ENCODE results near the gene NOC2L.
"Not testable (repeated sequence)": the region's sequence is repeated elsewhere in the genome, so short reads cannot be mapped to it uniquely, and the experiment has no call there.

Gene NOC2L

DNA sequence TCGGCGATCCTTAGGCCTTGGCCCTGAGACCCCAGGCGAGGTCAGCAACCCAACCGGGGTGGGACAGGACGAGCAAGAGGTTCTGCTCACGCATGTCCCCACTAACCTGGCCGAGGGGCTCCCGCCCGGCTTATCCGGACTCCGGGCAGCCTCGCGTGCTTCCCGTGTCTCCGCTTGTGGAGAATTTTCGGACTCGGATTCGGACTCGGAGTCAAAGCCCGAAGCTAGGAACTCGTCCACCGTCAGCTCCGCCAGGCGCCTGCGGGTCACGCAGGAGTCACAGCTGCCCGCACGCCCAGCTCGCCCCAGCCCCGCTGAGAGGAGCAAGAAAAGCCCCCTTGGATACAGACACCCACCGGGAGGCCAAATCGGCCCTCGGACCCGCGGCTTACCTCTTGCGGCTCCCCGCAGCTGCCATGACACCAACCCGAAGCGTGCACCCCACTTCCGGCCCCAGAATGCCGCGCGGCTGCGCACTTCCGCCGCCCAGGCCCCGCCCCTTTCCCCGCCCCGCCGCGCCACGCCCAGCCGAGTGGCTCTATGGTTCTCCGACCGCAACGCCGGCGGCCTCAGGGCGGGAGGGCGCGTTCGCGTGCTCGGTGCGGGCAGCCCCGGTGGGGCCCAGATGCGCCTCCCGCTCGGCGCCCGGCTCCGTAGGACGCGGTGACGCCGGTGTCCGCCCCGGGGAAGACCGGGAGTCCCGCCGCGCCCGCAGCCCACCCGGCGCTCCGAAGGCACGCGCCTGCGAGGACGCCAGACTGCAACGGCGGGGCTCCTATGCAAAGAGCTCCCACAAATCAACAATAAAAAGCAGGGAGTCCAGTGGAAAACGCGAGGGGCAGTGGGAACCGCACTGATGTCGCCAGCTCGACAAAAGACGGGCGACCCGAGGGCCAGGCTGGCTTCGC, at the start of gene NOC2L:
Gene NOC2L, minus strand, starts transcription at position 434 of the 908 bp plus-strand sequence. Its CDS starts 16 bp downstream, at position 418.
- DNase-seq = peak; percentile 96

DNA sequence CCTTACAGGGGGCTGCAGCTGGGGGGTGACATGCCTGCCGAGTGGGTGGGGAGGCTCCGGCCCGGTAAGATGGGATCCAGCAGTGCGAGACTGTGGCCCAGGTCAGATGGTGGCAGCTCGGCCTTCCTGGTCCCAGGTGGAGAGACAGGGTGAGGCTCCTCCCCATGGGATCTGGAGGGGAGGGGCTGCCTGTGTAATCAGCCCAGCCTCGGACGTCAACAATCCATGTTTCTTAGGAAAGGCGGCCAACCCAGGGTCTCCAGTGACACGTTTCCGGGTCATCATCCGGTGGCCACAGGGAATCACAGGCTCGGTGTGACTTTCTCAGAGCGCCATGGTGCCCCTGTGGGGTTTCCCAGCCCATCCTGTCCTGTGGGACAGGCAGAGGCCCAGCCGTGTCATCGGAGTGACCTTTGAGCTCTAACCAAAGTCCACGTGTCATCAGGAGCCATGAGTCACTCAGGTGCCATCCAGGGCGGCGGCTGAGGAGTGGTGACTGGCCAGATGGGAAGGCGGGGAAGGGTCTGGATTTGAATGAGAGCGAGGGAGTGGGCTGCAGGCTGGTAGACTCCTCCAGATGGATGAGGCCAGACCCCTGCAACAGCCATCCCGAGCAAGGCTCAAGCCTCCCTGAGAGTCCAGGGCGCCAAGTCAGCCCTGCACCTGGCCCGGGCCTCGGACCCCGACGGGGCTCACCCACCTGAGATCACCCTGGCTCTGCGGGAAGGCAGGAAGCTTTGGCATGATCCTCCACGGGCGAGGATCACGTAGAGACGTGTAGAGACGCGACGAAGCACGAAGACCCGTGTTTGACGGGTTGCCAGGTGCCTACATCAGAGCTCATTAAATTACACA, 47.5 kb upstream of the NOC2L start:
- no peak for DNase-seq

DNA sequence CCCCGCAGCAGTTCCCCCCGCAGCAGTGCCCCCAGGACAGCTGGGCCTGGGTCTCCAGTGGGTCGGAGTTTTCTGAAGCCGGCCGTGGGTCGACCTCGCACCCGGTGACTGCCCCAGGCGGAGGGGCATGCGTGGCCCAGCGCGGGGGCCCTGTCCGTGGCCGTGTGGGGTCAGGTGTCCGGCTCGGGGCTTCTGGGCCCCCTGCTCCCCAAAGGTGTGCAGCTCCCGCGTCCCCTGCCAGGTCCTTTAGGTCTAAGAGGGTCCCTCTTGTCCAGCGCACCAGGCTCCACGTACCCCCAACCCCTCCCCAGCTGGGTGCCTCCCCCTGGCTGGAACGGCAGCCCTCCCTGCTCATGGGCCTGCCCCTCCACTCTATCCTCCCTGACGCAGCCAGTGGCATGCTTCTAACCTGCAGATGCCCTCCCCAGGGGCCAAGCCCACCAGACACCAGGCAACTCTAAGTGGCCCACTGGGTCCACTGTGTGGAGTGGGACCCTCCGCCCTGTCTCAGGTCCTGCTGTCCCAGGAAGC, 46.8 kb upstream of the NOC2L start:
- no peak for DNase-seq

DNA sequence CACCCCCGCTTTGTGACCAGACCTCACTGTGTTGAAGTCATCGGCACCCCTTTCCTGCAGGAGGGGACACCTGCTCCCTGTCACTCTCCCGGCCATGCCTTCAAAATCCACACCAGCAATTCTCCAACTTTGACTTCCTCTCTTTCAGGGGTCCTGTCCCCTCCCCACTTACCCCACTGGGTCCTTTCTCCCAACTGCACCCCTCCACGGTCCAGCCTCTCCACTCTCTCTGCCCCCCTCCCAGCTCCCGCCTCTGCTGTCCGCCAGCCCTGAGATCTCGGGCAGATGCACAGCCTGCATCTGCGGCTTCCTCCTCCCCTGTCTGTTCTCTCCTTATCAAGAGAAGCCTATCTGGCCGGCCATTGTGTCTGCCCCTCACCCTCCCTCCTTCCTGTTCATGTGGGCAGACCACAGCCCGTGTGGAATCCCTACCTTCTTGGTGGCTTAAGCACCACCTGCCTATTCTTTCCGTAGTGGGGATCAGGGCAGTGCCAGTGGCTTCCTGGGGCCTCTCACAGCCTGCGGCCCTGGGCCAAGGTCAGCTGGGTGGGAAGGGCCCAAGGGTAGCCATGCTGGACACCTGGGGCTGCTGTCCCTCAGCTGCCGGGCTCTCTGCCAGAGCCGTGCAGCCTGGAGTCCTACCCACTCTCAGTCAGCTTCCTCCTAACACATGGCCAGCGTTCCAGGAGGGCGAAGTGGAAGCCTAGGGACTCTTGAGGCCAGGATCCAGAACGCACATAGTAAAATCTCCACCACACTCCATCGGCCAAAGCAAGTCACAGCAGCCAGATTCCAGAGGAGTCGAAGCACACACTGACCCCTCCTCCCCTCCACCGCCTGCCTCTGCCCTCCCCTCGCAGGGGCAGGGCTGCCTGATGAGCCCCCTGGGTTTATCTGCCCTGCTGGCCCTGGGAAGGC, 46.0 kb upstream of the NOC2L start:
- DNase-seq = no peak

DNA sequence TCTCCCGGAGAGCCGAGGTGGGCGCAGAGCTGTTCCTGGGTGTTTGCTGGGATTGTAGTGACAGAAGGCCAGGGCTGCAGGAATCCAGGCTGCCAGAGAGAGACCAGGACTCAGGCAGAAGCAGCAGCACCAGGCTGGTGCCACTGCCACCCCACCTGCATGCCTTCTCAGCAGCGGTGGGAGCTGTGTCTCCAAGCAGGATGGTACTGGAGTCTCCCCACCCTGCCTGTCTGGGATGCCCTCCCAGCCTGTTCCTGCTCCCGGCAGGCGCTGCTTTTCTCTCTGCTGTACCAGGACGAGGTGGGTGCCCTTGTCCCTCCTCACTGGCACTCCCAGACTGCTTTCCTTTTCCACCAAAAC, 45.3 kb upstream of the NOC2L start:
- no peak for DNase-seq

DNA sequence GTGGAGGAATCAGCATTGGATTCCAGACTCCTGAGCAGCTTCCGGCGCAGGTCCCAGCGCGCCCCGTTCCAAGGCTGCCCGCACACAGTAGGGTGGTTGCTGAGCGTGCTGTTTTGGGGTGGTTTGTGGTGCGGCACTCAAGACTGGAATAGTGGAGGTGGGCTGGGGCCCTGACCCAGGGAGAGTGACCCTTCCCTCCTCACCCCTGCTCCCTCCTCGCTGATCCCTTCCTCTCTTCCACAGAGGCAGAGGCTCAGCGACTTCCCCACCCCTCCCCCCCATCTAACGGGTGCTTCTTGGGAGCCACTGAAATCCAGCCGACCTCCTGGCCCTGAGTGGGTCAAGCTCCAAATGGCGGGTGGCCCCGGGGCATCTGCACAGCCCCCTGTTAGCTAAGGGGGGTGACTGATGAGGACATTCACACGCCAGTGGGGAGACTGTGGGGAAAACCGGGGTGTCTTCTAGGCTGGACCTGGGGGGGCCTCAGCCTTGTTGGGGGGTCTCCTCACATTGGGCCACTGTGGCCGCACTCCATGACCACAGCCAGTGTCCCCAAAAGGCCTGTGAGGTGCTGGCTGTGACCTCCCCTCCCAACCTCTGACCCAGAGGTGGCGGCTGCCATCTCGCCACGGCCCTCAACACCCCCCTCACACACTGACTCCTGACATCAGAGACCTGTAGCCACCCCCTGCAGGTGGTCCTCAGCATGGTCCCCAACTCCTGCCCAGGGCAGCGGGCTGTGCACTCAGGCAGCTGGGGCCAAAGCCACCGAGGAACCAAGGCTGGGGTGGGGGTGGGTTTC, 44.8 kb upstream of the NOC2L start:
- DNase-seq = no peak

DNA sequence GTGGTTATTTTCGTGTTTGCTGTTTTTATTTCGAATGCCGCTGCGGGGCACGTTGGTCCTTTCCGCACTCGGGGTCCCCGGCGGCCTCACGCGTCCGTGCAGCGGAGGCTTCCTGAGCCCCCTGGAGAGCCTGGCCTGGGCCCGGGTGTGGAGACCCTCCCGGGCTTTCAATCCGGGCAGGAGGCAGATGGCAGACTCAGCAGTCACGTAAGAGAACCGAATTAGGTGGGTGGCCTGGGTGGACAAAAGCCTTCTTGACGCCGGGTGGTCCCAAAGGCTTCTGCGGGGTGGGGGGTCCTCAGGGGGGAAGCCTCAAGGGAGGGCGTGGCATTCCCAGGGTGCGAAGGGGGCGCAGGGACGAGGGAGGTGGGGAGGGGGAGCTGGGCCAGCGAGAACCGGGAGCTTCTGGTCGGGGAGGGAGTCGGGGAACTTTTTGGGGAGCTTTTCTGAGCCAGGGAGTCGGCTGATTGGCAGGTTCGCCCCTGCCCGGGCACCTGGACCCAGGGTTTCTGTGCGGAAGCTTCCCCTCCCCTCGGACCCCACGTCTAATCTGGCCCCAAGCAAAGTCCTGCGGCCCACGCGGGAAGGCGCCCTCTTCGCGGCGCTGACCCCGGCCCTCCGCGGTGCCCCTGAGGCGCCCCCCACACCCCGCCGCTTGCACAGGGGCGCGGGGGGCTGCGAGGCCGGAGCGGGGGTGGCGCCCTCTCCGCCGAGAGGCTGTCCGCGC, 42.2 kb upstream of the NOC2L start:
- DNase-seq = no peak

DNA sequence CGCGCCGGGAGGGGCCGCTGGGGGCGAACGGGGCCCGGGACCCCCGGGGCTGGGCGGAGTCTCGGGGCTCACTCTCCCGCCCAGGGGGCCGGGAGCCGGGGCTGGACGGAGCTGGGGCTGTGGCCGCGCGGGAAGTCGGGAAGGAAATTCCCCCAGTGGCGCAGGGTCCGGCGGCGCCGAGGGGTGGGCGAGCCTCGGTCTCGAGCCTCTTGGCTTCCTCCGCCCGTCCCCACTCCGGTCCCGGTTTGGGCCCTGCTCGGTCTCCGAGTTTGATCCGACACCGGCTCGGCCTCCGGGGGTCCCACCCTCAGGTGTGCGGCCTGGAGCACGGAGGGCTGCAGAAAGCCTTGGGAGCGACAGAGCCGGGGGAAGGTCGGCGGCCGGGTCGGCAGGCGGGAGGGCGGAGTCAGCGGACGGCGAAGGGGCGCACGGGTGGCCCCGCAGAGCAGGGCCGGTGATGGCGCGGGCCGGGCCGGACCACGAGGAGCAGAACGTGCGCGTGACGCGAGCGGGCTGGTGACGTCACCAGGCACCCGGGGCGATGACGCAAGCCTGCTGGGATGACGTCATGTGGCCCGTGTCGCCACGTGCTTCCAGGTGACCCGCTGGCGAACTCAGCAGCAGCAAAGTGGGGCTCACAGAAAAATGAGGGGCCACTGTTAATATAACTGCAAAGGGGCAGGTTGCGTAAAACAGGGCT, 41.5 kb upstream of the NOC2L start:
- DNase-seq = peak; percentile 53

DNA sequence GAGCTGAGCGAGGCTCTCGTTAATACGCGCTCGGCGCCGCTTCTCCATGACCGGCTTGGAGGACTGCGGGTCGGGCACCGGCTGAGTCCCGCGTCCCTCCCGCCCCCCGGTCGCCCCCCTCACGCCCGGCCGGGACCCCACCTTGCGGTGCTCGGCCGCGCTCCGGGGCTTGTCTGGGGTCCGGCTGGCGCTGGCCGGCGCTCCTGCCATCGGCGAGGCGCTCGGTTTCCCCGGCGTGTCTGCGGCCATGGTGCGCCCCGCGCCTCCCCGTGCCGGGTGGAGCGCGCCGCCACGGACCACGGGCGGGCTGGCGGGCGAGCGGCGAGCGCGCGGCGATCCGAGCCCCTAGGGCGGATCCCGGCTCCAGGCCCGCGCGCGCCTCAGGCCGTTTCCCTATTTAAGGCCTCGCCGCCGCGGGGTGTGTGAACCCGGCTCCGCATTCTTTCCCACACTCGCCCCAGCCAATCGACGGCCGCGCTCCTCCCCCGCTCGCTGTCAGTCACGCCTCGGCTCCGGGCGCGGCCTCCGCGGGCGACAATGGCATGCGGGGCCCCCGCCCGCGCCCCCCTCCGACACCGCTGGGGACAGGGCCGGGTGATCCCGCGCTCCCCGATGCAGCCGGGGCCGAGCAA, 40.8 kb upstream of the NOC2L start, which contains the start of gene HES4:
Gene HES4, minus strand, starts transcription at position 373 of the 632 bp plus-strand sequence. Its CDS starts 124 bp downstream, at position 249.
- DNase-seq = peak; percentile 72

DNA sequence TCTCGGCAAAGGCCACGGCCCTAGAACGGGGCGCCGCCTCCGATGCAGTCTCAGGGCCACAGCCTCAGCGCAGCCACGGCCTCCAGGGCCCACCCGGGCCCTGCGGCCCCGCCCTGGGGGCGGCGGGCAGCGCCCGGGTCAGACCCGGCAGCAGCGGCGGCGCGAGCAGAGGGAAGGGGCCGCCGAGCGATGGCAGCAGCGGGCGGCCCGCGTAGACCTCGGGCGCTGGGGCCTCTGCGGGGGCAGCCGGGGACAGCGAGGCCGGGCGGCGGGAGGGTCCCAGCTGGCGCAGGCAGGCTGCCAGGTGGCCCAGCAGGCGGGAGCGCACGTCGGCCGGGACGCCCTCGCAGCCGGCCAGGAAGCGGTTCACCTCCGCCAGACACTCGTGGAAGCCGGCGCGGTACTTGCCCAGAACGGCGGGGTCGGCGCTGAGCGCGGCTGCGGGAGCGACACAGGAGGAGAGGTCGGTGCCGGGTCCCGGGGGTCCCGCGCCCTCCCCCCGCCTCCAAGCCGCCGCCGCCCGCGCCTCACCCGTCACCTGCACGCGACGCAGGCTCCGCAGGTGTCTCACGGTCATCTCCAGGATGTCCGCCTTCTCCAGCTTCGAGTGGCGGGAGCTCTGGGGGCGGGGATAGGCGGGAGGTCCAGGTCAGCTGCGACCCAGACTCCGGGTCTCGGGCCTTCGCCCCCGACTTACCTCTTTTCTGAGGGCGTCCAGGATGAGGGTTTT, 40.1 kb upstream of the NOC2L start:
- DNase-seq = peak; percentile 28

DNA sequence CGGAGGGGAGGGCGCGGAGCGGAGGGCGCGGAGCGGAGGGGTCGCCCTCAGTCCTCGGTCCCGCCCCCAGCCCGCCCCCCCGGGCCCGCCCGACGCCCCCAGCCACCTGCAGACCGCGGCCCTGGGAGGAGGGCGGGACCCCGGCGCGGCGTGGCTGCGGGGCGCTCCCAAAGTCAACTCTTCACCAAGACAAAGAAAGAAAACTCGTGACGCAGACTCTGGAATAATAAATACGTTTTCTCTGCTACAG, 39.6 kb upstream of the NOC2L start:
- DNase-seq = no peak

DNA sequence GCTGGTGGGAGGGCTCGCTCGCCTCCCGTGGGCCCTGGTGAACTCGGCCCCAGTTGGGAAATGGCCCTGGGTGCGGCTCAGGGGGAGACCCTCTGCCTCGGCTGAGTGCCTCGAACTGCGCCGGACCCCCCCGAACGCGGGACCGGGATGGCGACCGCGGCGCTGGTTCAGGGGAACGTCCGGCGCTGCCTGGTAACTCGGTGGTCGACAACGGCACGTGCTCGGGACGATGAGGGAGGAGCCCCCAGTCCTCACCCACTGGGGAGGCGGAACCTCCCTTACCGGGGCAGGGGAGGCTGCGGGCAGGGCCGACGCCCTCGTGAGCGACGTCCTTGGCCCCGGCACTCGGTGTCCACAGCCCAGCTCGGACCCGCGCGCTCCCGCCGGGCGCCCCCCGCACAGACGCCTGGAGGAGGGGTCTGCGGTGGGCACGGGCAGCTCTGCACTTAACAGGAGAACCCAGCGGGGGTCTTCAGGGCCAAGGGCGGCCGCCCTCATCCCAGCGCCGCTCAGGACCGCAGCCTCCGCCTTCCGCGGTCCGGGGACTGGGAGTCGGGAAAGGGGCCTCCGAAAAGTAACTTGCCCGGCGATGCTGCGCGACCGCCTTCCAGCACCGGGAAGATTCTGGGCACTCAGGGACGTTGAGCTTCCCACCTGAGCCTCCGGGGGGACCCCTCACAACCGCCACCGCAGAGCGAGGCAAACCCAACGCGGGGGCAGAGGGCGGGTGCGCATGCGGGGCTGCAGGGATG, 39.1 kb upstream of the NOC2L start:
- DNase-seq = no peak

DNA sequence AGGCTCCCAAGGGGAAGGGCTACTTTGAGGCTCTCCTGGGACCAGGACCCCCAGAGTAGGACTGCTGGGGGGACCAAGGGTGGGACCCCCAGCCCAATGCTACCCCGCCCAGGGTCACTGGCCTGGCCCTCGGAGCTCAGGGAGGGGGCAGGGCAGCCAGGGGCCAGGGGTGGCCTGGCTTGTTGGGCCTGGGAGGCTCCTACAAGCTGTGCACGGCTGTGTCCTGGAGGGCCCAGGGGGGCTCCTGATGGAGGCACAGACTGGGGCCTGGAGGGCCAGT, 38.6 kb upstream of the NOC2L start:
- no peak for DNase-seq

DNA sequence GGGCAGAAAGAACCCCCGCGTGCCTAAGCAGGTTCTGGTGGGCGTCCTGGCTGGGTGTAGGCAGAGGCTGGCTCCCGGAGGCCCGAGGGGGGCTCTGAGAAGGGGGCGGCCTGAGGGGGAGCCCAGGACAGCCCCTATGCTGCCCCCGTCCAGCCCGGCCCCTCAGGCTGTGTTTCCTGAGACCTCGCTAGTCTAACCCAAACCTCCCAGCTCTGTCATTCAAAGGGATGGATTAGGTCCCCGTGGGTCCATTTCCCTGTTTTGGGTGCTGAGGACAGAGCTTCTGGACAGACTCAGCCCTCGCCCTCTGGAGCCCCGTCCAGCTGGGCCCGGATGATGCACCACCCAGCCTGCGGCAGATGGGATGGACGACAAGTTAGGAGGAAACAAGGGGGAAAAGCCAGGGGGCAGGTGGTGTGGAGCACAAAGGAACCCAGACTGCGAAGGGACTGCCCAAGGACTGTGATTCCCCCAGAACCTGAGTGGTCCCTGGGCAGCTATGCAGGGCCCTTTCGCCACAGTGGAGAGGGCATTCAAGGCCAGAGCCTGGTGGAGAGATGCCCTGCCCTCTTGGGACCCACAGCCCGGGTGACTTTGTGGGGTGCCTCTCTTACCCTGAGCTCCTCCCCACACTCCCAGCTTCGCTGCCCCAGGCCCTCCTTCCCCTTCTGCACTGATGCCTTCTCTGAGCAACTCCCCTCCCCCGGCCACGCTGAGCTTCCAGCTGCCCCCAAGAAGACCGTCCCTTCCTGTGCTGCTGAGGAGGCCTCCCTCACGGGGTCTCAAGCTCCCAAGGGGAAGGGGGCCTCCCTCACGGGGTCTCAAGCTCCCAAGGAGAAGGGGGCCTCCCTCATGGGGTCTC, 38.0 kb upstream of the NOC2L start:
- no peak for DNase-seq

DNA sequence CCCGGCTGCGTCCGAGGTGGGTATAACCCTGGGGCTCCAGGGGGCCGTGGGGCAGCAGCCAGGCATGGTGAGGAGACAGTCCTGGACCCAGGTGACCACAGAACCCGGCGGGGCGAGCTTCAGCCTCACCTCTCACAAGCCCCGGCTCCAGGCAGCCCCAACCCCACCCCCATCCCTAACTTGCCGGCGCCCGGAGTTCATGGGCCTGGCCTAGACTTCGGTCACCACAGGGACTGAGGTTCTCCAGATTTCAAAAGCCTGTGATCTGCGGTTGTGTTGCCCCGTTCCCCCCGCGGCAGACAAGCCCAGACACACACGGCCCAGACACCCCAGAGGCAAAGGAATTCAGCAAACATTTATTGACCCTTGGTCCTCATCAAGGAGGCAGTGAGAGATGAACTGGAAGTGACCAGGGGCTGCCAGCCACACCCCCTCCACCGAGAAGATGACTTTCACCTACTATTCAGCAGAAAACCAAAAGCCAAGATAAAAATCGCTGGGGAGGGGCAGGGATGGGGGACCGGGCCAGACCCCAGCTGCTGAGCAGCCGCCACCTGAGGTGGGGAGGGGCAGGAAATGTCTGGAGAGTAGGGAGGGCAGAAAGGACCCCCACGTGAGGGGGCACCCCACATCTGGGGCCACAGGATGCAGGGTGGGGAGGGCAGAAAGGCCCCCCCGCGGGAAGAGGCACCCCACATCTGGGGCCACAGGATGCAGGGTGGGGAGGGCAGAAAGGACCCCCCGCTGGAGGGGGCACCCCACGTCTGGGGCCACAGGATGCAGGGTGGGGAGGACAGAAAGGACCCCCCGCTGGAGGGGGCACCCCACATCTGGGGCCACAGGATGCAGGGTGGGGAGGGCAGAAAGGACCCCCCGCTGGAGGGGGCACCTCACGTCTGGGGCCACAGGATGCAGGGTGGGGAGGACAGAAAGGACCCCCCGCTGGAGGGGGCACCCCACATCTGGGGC, 36.9 kb upstream of the NOC2L start:
- DNase-seq = no peak

DNA sequence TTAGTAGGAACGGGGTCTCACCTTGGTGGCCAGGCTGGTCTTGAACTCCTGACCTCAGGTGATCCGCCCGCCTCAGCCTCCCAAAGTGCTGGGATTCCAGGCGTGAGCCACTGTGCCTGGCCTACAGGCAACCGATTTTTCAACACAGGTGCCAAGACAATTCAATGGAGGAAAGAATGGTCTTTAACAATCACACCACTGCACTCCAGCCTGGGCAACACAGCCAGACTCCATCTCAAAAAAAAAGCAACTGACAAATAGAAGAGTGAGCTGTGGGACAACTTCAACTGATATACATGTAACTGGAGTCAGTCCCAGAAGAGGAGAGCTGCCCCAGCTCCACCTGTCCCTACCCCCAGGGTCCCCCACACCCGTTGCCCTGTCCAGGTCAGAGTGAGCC, 35.5 kb upstream of the NOC2L start:
- not testable (repeated sequence) for DNase-seq
